HEK293 (cell line): ENCODE data around the gene MXRA8.

Experiments
- BCL11A ChIP-seq: fragments of 450-650 bp; formaldehyde crosslinking; IDR thresholded peaks from 2 replicates; pipeline ENCODE4 v1.5.1; 2016; ENCODE audit warnings: low read depth, missing biosample characterization, missing genetic modification characterization
- EGR2 ChIP-seq: fragments of 450-650 bp; formaldehyde crosslinking; IDR thresholded peaks from 2 replicates; pipeline ENCODE4 v1.5.1; 2016; ENCODE audit warnings: low read depth, missing biosample characterization, missing genetic modification characterization
- GLI4 ChIP-seq: fragments of 450-650 bp; formaldehyde crosslinking; IDR thresholded peaks from 2 replicates; pipeline ENCODE4 v1.5.1; 2016; ENCODE audit warnings: missing biosample characterization, missing genetic modification characterization
- KLF8 ChIP-seq: fragments of 450-650 bp; formaldehyde crosslinking; IDR thresholded peaks from 2 replicates; pipeline ENCODE4 v1.5.1; 2016; ENCODE audit warnings: missing biosample characterization, missing genetic modification characterization
- OSR2 ChIP-seq: fragments of 450-650 bp; formaldehyde crosslinking; IDR thresholded peaks from 2 replicates; pipeline ENCODE4 v1.5.1; 2016; ENCODE audit warnings: missing biosample characterization, missing genetic modification characterization
- PRDM1 ChIP-seq: fragments of 450-650 bp; formaldehyde crosslinking; IDR thresholded peaks from 2 replicates; pipeline ENCODE4; 2016; ENCODE audit warnings: missing biosample characterization, missing genetic modification characterization
- SALL2 ChIP-seq: fragments of 450-650 bp; formaldehyde crosslinking; IDR thresholded peaks from 2 replicates; pipeline ENCODE4 v1.5.0; 2017; ENCODE audit warnings: missing biosample characterization, mild to moderate bottlenecking, missing genetic modification characterization, borderline replicate concordance
- SP2 ChIP-seq: fragments of 450-650 bp; formaldehyde crosslinking; IDR thresholded peaks from 2 replicates; pipeline ENCODE4 v1.5.1; 2016; ENCODE audit warnings: missing biosample characterization, missing genetic modification characterization
- ZBTB7A ChIP-seq: fragments of 450-650 bp; formaldehyde crosslinking; IDR thresholded peaks from 2 replicates; pipeline ENCODE4 v1.5.1; 2016; ENCODE audit warnings: low read depth, missing biosample characterization, missing genetic modification characterization
- ZNF157 ChIP-seq: fragments of 450-650 bp; formaldehyde crosslinking; IDR thresholded peaks from 2 replicates; pipeline ENCODE4 v1.5.1; 2016; ENCODE audit warnings: missing biosample characterization, missing genetic modification characterization
- ZNF16 ChIP-seq: fragments of 450-650 bp; formaldehyde crosslinking; IDR thresholded peaks from 2 replicates; pipeline ENCODE4 v1.5.1; 2016; ENCODE audit warnings: low read depth, missing biosample characterization, missing genetic modification characterization
- ZNF211 ChIP-seq: fragments of 450-650 bp; formaldehyde crosslinking; IDR thresholded peaks from 2 replicates; pipeline ENCODE4 v1.5.1; 2016; ENCODE audit warnings: low read depth, missing biosample characterization, missing genetic modification characterization
- ZNF24 ChIP-seq: fragments of 450-650 bp; formaldehyde crosslinking; IDR thresholded peaks from 2 replicates; pipeline ENCODE4 v1.5.1; 2016; ENCODE audit warnings: missing biosample characterization, missing genetic modification characterization
- ZNF391 ChIP-seq: fragments of 450-650 bp; formaldehyde crosslinking; IDR thresholded peaks from 2 replicates; pipeline ENCODE4 v1.5.1; 2016; ENCODE audit warnings: low read depth, missing biosample characterization, missing genetic modification characterization, borderline replicate concordance
- ZNF416 ChIP-seq: fragments of 450-650 bp; formaldehyde crosslinking; IDR thresholded peaks from 2 replicates; pipeline ENCODE4 v1.5.1; 2016; ENCODE audit warnings: missing biosample characterization, missing genetic modification characterization
- ZNF449 ChIP-seq: fragments of 450-650 bp; formaldehyde crosslinking; IDR thresholded peaks from 2 replicates; pipeline ENCODE4 v1.5.1; 2017; ENCODE audit warnings: missing biosample characterization, mild to moderate bottlenecking, missing genetic modification characterization, moderate library complexity
- ZNF529 ChIP-seq: fragments of 450-650 bp; formaldehyde crosslinking; IDR thresholded peaks from 2 replicates; pipeline ENCODE4 v1.5.1; 2017; ENCODE audit warnings: missing genetic modification characterization, missing biosample characterization; ENCODE audit not compliant: insufficient replicate concordance
- ZNF544 ChIP-seq: fragments of 450-650 bp; formaldehyde crosslinking; IDR thresholded peaks from 2 replicates; pipeline ENCODE4 v1.5.0; 2017; ENCODE audit warnings: missing biosample characterization, missing genetic modification characterization
- ZNF658 ChIP-seq: fragments of 450-650 bp; formaldehyde crosslinking; IDR thresholded peaks from 2 replicates; pipeline ENCODE4; 2016; ENCODE audit warnings: missing biosample characterization, missing genetic modification characterization
- ZSCAN16 ChIP-seq: fragments of 450-650 bp; formaldehyde crosslinking; IDR thresholded peaks from 2 replicates; pipeline ENCODE4 v1.5.1; 2016; ENCODE audit warnings: missing biosample characterization, missing genetic modification characterization
- TF ChIP-seq, protein P1 (sequence below): fragments of 450-650 bp; formaldehyde crosslinking; IDR thresholded peaks from 2 replicates; pipeline ENCODE4 v1.5.1; 2016; ENCODE audit warnings: missing biosample characterization, missing genetic modification characterization, low read depth
- TF ChIP-seq, protein P2 (sequence below): fragments of 450-650 bp; formaldehyde crosslinking; IDR thresholded peaks from 2 replicates; pipeline ENCODE4 v1.5.1; 2016; ENCODE audit warnings: missing biosample characterization, missing genetic modification characterization
- TF ChIP-seq, protein P3 (sequence below): fragments of 450-650 bp; formaldehyde crosslinking; IDR thresholded peaks from 2 replicates; pipeline ENCODE4 v1.5.1; 2017; ENCODE audit warnings: missing biosample characterization, missing genetic modification characterization

MXRA8 gene

GRCh38 chr1:1307261-1307922 lies 51.0 kb downstream of the MXRA8 start (continued):
- TF ChIP-seq ZNF211 (tag by site-specific recombination): no peak
- no peak for TF ChIP-seq ZNF529 (tag by site-specific recombination)
- TF ChIP-seq SP2 (tag by site-specific recombination): peak; percentile 52
- no peak for TF ChIP-seq ZNF544
- TF ChIP-seq, protein P1, sequence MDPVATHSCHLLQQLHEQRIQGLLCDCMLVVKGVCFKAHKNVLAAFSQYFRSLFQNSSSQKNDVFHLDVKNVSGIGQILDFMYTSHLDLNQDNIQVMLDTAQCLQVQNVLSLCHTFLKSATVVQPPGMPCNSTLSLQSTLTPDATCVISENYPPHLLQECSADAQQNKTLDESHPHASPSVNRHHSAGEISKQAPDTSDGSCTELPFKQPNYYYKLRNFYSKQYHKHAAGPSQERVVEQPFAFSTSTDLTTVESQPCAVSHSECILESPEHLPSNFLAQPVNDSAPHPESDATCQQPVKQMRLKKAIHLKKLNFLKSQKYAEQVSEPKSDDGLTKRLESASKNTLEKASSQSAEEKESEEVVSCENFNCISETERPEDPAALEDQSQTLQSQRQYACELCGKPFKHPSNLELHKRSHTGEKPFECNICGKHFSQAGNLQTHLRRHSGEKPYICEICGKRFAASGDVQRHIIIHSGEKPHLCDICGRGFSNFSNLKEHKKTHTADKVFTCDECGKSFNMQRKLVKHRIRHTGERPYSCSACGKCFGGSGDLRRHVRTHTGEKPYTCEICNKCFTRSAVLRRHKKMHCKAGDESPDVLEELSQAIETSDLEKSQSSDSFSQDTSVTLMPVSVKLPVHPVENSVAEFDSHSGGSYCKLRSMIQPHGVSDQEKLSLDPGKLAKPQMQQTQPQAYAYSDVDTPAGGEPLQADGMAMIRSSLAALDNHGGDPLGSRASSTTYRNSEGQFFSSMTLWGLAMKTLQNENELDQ: no peak
- peak; percentile 45; the same call in 1 of the 2 replicates for TF ChIP-seq KLF8 (tag by site-specific recombination)
- TF ChIP-seq ZBTB7A (tag by site-specific recombination): 0 out of 2 replicates have a peak, but pooled peaks have one; percentile 17
- no peak for TF ChIP-seq ZNF416 (tag by site-specific recombination)
- TF ChIP-seq ZSCAN16 (tag by site-specific recombination): no peak
- TF ChIP-seq BCL11A (tag by site-specific recombination): peak; percentile 77
- TF ChIP-seq PRDM1 (tag by site-specific recombination): no peak
- no peak for TF ChIP-seq GLI4 (tag by site-specific recombination)
- TF ChIP-seq ZNF24 (tag by site-specific recombination): no peak
- TF ChIP-seq, protein P2, sequence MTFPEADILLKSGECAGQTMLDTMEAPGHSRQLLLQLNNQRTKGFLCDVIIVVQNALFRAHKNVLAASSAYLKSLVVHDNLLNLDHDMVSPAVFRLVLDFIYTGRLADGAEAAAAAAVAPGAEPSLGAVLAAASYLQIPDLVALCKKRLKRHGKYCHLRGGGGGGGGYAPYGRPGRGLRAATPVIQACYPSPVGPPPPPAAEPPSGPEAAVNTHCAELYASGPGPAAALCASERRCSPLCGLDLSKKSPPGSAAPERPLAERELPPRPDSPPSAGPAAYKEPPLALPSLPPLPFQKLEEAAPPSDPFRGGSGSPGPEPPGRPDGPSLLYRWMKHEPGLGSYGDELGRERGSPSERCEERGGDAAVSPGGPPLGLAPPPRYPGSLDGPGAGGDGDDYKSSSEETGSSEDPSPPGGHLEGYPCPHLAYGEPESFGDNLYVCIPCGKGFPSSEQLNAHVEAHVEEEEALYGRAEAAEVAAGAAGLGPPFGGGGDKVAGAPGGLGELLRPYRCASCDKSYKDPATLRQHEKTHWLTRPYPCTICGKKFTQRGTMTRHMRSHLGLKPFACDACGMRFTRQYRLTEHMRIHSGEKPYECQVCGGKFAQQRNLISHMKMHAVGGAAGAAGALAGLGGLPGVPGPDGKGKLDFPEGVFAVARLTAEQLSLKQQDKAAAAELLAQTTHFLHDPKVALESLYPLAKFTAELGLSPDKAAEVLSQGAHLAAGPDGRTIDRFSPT (tag by site-specific recombination): peak; percentile 83
- TF ChIP-seq ZNF157 (tag by site-specific recombination): no peak
- no peak for TF ChIP-seq SALL2 (tag by site-specific recombination)
- no peak for TF ChIP-seq ZNF391
- TF ChIP-seq ZNF658: no peak
- TF ChIP-seq ZNF16 (tag by site-specific recombination): no peak
- no peak for TF ChIP-seq OSR2
- TF ChIP-seq EGR2 (tag by site-specific recombination): peak; percentile 87
- TF ChIP-seq ZNF449 (tag by site-specific recombination): no peak
- TF ChIP-seq, protein P3, sequence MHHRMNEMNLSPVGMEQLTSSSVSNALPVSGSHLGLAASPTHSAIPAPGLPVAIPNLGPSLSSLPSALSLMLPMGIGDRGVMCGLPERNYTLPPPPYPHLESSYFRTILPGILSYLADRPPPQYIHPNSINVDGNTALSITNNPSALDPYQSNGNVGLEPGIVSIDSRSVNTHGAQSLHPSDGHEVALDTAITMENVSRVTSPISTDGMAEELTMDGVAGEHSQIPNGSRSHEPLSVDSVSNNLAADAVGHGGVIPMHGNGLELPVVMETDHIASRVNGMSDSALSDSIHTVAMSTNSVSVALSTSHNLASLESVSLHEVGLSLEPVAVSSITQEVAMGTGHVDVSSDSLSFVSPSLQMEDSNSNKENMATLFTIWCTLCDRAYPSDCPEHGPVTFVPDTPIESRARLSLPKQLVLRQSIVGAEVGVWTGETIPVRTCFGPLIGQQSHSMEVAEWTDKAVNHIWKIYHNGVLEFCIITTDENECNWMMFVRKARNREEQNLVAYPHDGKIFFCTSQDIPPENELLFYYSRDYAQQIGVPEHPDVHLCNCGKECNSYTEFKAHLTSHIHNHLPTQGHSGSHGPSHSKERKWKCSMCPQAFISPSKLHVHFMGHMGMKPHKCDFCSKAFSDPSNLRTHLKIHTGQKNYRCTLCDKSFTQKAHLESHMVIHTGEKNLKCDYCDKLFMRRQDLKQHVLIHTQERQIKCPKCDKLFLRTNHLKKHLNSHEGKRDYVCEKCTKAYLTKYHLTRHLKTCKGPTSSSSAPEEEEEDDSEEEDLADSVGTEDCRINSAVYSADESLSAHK (tag by site-specific recombination): no peak
